GM23248 (cell line): ENCODE data around the gene LUM. TPM values are rescaled to one million over a fixed set of nuclear protein-coding genes. Genes with fewer than 3 reads are reported as not detected.

Experiments
- DNase-seq: peaks from one replicate; pipeline ENCODE4 v3.0.0-alpha.2; 2015
- H2AFZ ChIP-seq: fragments of 200-600 bp; sonication (generic); 2 replicates; pipeline ENCODE4 v1.6.1; 2016; ENCODE audit warnings: antibody characterized with exemption
- H3F3A ChIP-seq: fragments of 200-600 bp; sonication (generic); 2 replicates; pipeline ENCODE4 v1.6.1; 2016; ENCODE audit warnings: mild to moderate bottlenecking, antibody characterized with exemption, mixed run types; ENCODE audit not compliant: insufficient read depth
- H3K27ac ChIP-seq: fragments of 200-600 bp; sonication (generic); 2 replicates; pipeline ENCODE4 v1.5.1; 2016; ENCODE audit warnings: mild to moderate bottlenecking
- H3K27me3 ChIP-seq: fragments of 200-600 bp; sonication (generic); replicated peaks from 2 replicates; pipeline ENCODE4 v1.6.1; 2016; ENCODE audit warnings: mild to moderate bottlenecking; ENCODE audit not compliant: insufficient read depth
- H3K36me3 ChIP-seq: fragments of 200-600 bp; sonication (generic); 2 replicates; pipeline ENCODE4 v1.6.1; 2016; ENCODE audit warnings: low read depth, mild to moderate bottlenecking
- H3K4me1 ChIP-seq: fragments of 200-600 bp; sonication (generic); 2 replicates; pipeline ENCODE4 v1.6.1; 2016; ENCODE audit warnings: mild to moderate bottlenecking; ENCODE audit not compliant: insufficient read depth
- H3K4me2 ChIP-seq: fragments of 200-600 bp; sonication (generic); one replicate; pipeline ENCODE4 v1.6.1; 2016; ENCODE audit warnings: mild to moderate bottlenecking; ENCODE audit not compliant: unreplicated experiment
- H3K4me3 ChIP-seq: fragments of 200-600 bp; sonication (generic); 2 replicates; pipeline ENCODE4 v1.5.1; 2016; ENCODE audit warnings: mild to moderate bottlenecking
- H3K79me2 ChIP-seq: fragments of 200-600 bp; sonication (generic); 2 replicates; pipeline ENCODE4 v1.6.1; 2016; ENCODE audit warnings: mild to moderate bottlenecking; ENCODE audit not compliant: insufficient read depth
- H3K9ac ChIP-seq: fragments of 200-600 bp; sonication (generic); 2 replicates; pipeline ENCODE4 v1.6.1; 2016; ENCODE audit warnings: mild to moderate bottlenecking
- H3K9me2 ChIP-seq: fragments of 200-600 bp; sonication (generic); 2 replicates; pipeline ENCODE4 v1.6.1; 2016; ENCODE audit warnings: mixed run types, mild to moderate bottlenecking, moderate library complexity; ENCODE audit not compliant: insufficient read depth
- H3K9me3 ChIP-seq: fragments of 200-600 bp; sonication (generic); one replicate; pipeline ENCODE4 v1.6.1; 2017; ENCODE audit warnings: low read depth
- H4K20me1 ChIP-seq: fragments of 200-600 bp; sonication (generic); 2 replicates; pipeline ENCODE4 v1.6.0; 2016; ENCODE audit not compliant: insufficient read depth
- EZH2 ChIP-seq: fragments of 200-600 bp; sonication (generic); IDR thresholded peaks from 2 replicates; pipeline ENCODE4 v1.6.1; 2018; ENCODE audit warnings: antibody characterized with exemption, mild to moderate bottlenecking; ENCODE audit not compliant: insufficient read depth, poor library complexity, severe bottlenecking
- EZH2phosphoT487 ChIP-seq: fragments of 200-600 bp; sonication (generic); IDR thresholded peaks from 2 replicates; pipeline ENCODE4 v1.6.1; 2018; ENCODE audit warnings: antibody characterized with exemption, moderate library complexity, mild to moderate bottlenecking, low read depth; ENCODE audit not compliant: insufficient read depth
- WGBS, 2 experiments: methylation state at CpG; one replicate each; pipeline ENCODE4 v1.1.6; 2015 to 2017; ENCODE audit warnings: low lambda C conversion rate in 2 of 2, low coverage in 1 of 2; ENCODE audit errors: missing lambda C conversion rate in 2 of 2; 5-methylcytosine and 5-hydroxymethylcytosine counted together
- in situ Hi-C: fragments of 300-500 bp; cut with MboI; formaldehyde crosslinking; loops from 2 replicates; pipeline ENCODE4 v1.15.0; 2020
- polyA plus RNA-seq: library from polyadenylated mRNA; unstranded; fragments of >200 nt; fragmentation: Nextera tagmentation; extraction: Ambion mirVana; gene quantifications from 2 replicates; pipeline ENCODE4 v1.2.1, GENCODE V29; 2016
- total RNA-seq: library from RNA; depleted of rRNA; stranded (reverse); fragments of >200 nt; shearing (Covaris generic); gene quantifications from 2 replicates; pipeline ENCODE4 v1.2.3, GENCODE V29; 2014

The LUM gene
- total and polyA plus RNA-seq, 2 experiments from 2014 or later, result 573 to 584 TPM

DNA sequence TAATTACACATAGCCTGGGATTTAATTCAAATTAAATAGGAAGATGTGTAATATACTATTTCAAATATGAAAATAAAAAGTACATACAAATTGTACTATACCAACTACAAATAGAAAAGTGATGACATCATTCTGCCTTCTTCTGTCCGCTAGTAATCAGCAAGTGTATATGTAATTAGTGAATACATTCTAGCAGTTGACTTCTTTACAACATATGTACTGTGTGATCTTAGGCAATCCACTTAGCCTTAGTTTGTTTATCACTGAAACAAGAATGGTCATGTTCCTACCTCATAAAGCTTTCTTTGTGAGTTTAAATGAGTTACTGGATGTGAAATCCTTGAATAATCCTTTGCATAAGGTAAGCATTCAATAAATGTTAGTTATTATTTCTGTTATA, 7.8 kb upstream of the LUM start:
- Histone ChIP-seq H3K9me3 (no peaks in the 10 kb centered on the region), H3K27me3 (no peaks in the 10 kb centered on the region), H3K9me2 (no peaks in the 10 kb centered on the region), H3K79me2 (no peaks in the 10 kb centered on the region), H3F3A (peaks cover 11% of the 10 kb centered on the region), H3K4me1 (peaks cover 10% of the 10 kb centered on the region), H2AFZ (no peak overlapping the region), H3K27ac (no peak overlapping the region), H3K9ac (no peak overlapping the region), H3K4me2 (no peak overlapping the region), H3K36me3 (no peaks in the 10 kb centered on the region), H3K4me3 (no peak overlapping the region), H4K20me1 (no peaks in the 10 kb centered on the region)
- TF ChIP-seq EZH2 (no peak), EZH2phosphoT487 (no peak)
- DNase-seq, result no peak
- 100% methylated on average over 1 of the region's 1 CpG for WGBS, 2 experiments
- in situ Hi-C loops, result no loop called here

DNA sequence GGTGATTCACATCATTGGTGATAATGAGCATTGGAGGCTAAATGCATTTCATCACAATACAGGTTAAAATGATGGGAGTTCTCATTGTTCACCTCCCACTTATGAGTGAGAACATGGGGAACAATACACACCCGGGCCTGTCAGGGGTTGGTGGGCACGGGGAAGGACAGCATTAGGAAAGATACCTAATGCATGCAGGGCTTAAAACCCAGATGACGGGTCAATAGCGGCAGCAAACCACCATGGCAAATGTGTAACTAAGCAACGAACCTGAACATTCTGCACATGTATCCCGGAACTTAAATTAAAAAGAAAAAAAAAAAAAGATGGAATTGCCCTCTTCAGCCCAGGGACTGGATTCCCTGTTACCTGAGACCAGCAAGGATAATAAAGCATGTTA, 2.3 kb upstream of the LUM start:
- in situ Hi-C loops, result no loop called here
- no peak for DNase-seq
- Histone ChIP-seq H4K20me1 (no peaks in the 10 kb centered on the region), H3K27ac (no peak overlapping the region), H3K27me3 (no peaks in the 10 kb centered on the region), H3K4me1 (peaks cover 24% of the 10 kb centered on the region), H3K9me3 (no peaks in the 10 kb centered on the region), H2AFZ (no peak overlapping the region), H3K4me2 (no peak overlapping the region), H3K36me3 (no peaks in the 10 kb centered on the region), H3K79me2 (peaks cover 17% of the 10 kb centered on the region), H3K4me3 (no peak overlapping the region), H3K9ac (no peak overlapping the region), H3F3A (peaks cover 23% of the 10 kb centered on the region; the same call in 1 of the 2 replicates), H3K9me2 (no peaks in the 10 kb centered on the region)
- 98 to 99% methylated on average over 6 of the region's 6 CpGs for WGBS, 2 experiments
- TF ChIP-seq EZH2 (no peak), EZH2phosphoT487 (no peak)

DNA sequence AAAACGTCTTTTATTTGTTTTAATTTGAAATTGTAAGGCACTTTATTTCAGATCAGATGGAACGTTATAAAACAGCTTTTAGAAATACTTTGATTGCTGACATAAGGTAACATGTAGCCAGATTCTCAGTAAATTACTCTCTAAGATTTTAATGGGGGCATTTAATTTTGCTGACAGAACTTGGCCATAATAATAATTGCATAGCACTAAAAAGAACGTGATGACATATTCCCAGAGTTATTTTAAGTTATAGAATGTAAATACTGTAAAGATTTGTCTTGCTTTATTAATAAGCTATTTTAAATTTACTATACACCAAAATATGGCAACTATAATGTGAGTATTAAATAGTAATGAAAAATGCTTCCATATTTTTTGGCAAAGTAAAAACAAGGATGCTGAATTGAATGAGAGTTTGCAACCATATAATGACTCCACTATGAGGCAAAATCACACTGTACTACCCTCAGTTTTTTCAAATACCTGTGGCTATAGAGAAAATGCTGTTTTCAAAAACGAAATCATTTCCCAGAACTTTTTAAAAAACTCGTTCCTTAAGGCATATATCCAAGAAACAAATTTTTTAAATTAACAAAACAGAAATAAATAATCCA, 876 bp downstream of the LUM start:
- DNase-seq, result peak; percentile 22
- WGBS, 2 experiments, result 6% methylated on average over 5 of the region's 5 CpGs
- Histone ChIP-seq H3F3A (peaks cover 29% of the 10 kb centered on the region; the same call in 1 of the 2 replicates), H3K9me2 (no peaks in the 10 kb centered on the region), H3K9me3 (no peaks in the 10 kb centered on the region), H3K4me1 (peaks cover 49% of the 10 kb centered on the region), H3K36me3 (peaks cover 7% of the 10 kb centered on the region; the same call in 1 of the 2 replicates), H3K27me3 (no peaks in the 10 kb centered on the region), H4K20me1 (no peaks in the 10 kb centered on the region), H2AFZ (peak overlapping the region; percentile 71), H3K9ac (peak overlapping the region; percentile 84), H3K27ac (peak overlapping the region; percentile 69), H3K4me2 (peak overlapping the region; percentile 86), H3K79me2 (peaks cover 23% of the 10 kb centered on the region), H3K4me3 (peak overlapping the region; percentile 86)
- TF ChIP-seq EZH2phosphoT487 (no peak), EZH2 (no peak)
- in situ Hi-C loops, result no loop called here

DNA sequence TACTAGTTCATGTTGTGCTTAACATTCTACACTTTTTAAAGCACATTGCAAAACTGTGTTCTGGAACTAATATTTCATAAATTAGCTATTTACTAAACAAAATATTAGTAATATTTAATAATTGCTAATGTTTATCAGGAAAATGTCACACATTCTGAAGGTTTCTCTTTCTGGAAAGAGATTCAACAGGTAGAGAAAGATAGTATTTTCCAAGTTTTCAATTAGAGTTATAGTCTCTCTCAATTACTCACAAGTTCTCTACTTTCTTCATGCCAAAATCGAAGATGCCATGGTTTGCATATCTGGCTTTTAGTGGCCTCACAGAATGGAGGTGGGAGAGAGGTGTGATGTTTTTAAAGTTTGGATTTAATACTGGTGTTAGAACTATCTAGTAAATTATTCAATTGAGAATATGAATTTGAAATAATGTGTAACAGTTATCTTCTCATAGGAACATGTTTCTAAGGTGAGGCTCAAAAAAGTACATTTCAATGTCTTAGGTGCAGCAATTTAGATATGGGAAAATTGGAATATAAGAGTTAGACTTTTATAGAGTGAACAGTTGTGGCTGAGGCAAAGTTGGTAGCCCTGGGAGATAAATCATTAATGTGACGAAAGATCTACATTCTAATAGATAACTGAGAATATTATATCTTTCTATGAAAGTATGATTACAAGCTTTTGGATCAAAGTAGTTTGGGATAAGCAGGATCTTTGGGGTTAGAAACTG, 1.5 kb downstream of the LUM start:
- H3K79me2 ChIP-seq, result peaks cover 23% of the 10 kb centered on the region
- peak overlapping the region; percentile 69 for H3K27ac ChIP-seq
- peak overlapping the region; percentile 84 for H3K9ac ChIP-seq
- peaks cover 14% of the 10 kb centered on the region; the same call in 1 of the 2 replicates for H3K36me3 ChIP-seq
- H3K4me3 ChIP-seq, result peak overlapping the region; percentile 86
- H3K4me2 ChIP-seq, result peak overlapping the region; percentile 86
- H3K27me3 ChIP-seq, result no peaks in the 10 kb centered on the region
- DNase-seq, result peak; percentile 23
- peaks cover 55% of the 10 kb centered on the region for H3K4me1 ChIP-seq
- peak overlapping the region; percentile 71 for H2AFZ ChIP-seq
- H4K20me1 ChIP-seq, result no peaks in the 10 kb centered on the region
- no peak for TF ChIP-seq EZH2phosphoT487
- 22 to 44% methylated on average over 2 of the region's 2 CpGs for WGBS, 2 experiments
- peaks cover 29% of the 10 kb centered on the region; the same call in 1 of the 2 replicates for H3F3A ChIP-seq
- no peaks in the 10 kb centered on the region for H3K9me3 ChIP-seq
- H3K9me2 ChIP-seq, result no peaks in the 10 kb centered on the region; the same call in 1 of the 2 replicates
- in situ Hi-C loops, result loop anchor here (10.0 kb wide), 2 partner anchors 125 to 215 kb away; no protein-coding TSS in a partner anchor
